NB4 (cell line): ENCODE measurements around the gene SPATA3.

Source experiments
- CTCF ChIP-seq: IDR thresholded peaks from one replicate; pipeline ENCODE4 v1.5.1; 2012; ENCODE audit warnings: low read depth, low read length
- MAX ChIP-seq: IDR thresholded peaks from 2 replicates; pipeline ENCODE4 v1.6.1; 2011; ENCODE audit warnings: low read depth, low read length
- MYC ChIP-seq: IDR thresholded peaks from 2 replicates; pipeline ENCODE4 v1.6.1; 2011; ENCODE audit warnings: low read depth, low read length
- POLR2A ChIP-seq: IDR thresholded peaks from 2 replicates; pipeline ENCODE4 v1.6.1; 2011; ENCODE audit warnings: mild to moderate bottlenecking; ENCODE audit not compliant: insufficient read length; ENCODE audit errors: extremely low read depth

DNA sequence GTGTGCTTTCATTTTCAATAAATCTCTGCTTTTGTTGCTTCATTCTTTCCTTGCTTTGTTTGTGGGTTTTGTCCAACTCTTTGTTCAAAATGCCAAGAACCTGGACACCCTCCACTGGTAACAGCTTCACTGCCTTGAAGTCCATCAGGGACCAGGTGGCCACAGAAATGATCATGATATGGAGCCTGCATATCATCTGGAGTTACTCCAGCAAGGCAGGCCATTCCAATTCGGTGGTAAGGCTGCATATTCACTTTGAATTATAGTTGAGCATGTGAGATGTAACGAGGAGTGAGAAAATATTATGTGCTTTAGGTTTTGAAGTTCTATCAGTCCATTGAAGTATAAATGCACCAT, 26.3 kb upstream of the SPATA3 start:
- no peak for TF ChIP-seq CTCF
- no peak for TF ChIP-seq MYC
- TF ChIP-seq MAX: no peak
- TF ChIP-seq POLR2A: no peak
